Aorta (tissue), 5 donors: ENCODE measurements around the gene C8A. TPM values are rescaled to one million over a fixed set of nuclear protein-coding genes. Genes with fewer than 3 reads are reported as not detected.

Source experiments
- ATAC-seq: fragments of 200-7000 bp; cut with Tn5 transposase; one replicate; pipeline ENCODE4 v1.9.1; 2022; ENCODE audit warnings: moderate library complexity; ENCODE audit not compliant: low FRiP score
- DNase-seq, 2 donors: peaks; one replicate each; pipeline ENCODE4 v3.0.0-alpha.2; 2020
- H3K27ac ChIP-seq, 2 donors: one replicate each; pipeline ENCODE4 v1.5.1; 2013; ENCODE audit warnings: low read length in 2 of 2, mild to moderate bottlenecking in 2 of 2, moderate library complexity in 2 of 2, control low read depth in 1 of 2, inconsistent platforms in 1 of 2, low read depth in 1 of 2
- H3K27me3 ChIP-seq, 2 donors: one replicate each; pipeline ENCODE4 v1.6.1; 2013; ENCODE audit warnings: control low read depth in 1 of 2, low read length in 1 of 2, mild to moderate bottlenecking in 1 of 2, moderate library complexity in 1 of 2; ENCODE audit not compliant: insufficient read depth in 2 of 2, control insufficient read depth in 1 of 2
- H3K36me3 ChIP-seq, 2 donors: one replicate each; pipeline ENCODE4 v1.6.1; 2013; ENCODE audit warnings: control low read depth in 1 of 2, low read length in 1 of 2, mild to moderate bottlenecking in 1 of 2; ENCODE audit not compliant: insufficient read depth in 2 of 2, control insufficient read depth in 1 of 2
- H3K4me1 ChIP-seq, 2 donors: one replicate each; pipeline ENCODE4 v1.6.1; 2013; ENCODE audit warnings: low read length in 2 of 2, control low read depth in 1 of 2, mild to moderate bottlenecking in 1 of 2, moderate library complexity in 1 of 2; ENCODE audit not compliant: insufficient read depth in 2 of 2, control insufficient read depth in 1 of 2
- H3K4me3 ChIP-seq, 2 donors: one replicate each; pipeline ENCODE4 v1.5.1; 2013; ENCODE audit warnings: low read length in 2 of 2, control low read depth in 1 of 2, mild to moderate bottlenecking in 1 of 2
- H3K9me3 ChIP-seq: one replicate; pipeline ENCODE4 v1.6.1; 2013; ENCODE audit warnings: mild to moderate bottlenecking, low read length; ENCODE audit not compliant: control insufficient read depth
- WGBS, 2 donors: extraction: QIAGEN DNeasy Blood & Tissue Kit; methylation state at CpG; one replicate each; pipeline ENCODE4 v1.1.7; 2013; 5-methylcytosine and 5-hydroxymethylcytosine counted together
- intact Hi-C, 2 donors: fragments of 100-400 bp; cut with DNase I; formaldehyde crosslinking; loops; one replicate each; pipeline versions ENCODE4 v1.14.2 to v1.15.0; 2022
- polyA plus RNA-seq, 2 donors: library from polyadenylated mRNA; stranded (reverse); fragments of 200-250 nt; gene quantifications; one replicate each; pipeline ENCODE4 v1.2.3, GENCODE V29; 2013
- total RNA-seq, 2 donors: library from RNA; stranded (reverse); fragmentation: NEBNext Ultra II Directional; extraction: Animal tissue kit (Norgen Biotek cat#: 25700); gene quantifications; one replicate each; pipeline ENCODE4 v1.2.1, GENCODE V29; 2021
- donor health status: healthy with polysubstance abuse.
- donor health status: Bipolar disorder and iron deficiency.
- donor health status: DM: no; HTN: no; CAD: no.
- donor health status: DM: no; HTN: no; CAD: no.
- donor health status: DM: yes; HTN: yes; CAD: no.

Gene C8A
- total and polyA plus RNA-seq, 4 donors: not detected

DNA sequence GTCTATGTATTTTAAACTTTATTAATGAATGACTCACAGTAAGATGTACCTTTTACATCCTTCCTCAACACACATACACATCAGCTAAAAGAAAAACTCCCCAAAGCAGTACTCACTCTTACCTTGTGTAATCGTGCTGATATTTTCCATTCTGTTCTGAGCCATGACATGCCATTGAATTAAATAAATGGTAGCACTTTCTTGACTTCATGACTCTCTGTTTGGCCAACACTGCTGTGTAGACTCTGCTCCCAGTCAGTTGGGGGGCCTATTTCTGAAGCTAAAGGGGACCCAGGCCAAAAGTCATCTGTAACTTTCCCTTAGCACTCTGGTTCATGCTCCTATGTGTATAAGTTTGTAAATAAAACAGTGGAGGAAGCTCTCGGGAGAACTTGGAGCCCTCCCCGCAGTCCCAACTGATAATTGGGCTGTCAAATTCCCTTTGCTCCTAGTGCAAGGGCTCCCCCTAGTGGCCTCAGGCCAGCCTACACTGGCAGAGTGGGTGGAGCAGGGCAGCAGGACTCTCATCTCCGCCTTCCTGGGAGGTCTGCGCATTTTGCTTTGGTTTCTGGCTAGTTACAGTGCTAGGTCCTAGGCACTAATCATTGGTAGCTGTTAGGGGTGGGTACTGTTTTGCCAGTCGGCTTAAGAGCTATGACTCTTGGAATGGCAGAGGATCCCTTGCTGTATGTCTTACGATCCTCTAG lies 33.7 kb upstream of the C8A start:
- H3K27ac ChIP-seq: no peak overlapping the region
- no peaks in the 10 kb centered on the region for H3K9me3 ChIP-seq
- intact Hi-C loops: loop anchor here in 1 of 2 donors (10.0 kb wide), 2 partner anchors 1536 to 1686 kb away; no protein-coding TSS in a partner anchor
- peaks cover 0 to 3% of the 10 kb centered on the region in 2 donors for H3K27me3 ChIP-seq
- H3K4me1 ChIP-seq: no peaks in the 10 kb centered on the region
- ATAC-seq (peak; percentile 65), DNase-seq (peak; percentile 77 to 91)
- no peak overlapping the region for H3K4me3 ChIP-seq
- no peaks in the 10 kb centered on the region for H3K36me3 ChIP-seq
- 23 to 24% methylated on average over 7 of the region's 7 CpGs for WGBS, 2 donors

DNA sequence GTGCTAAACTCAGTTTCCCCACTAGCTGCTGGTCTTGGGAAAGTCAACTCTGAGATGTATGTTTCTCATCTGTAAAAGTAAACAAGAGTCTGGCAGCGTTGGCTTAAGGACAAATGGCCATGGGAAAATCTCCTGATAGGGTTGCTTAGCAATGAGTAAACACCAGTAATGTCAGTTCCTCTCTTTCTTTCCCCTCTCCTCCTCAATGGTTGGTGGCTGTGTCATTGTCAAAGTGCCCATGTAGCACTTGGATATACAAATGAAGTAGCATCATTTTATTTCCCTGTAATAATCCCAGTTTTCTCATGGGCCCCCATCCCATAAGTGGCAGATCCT lies 33.2 kb upstream of the C8A start:
- ATAC-seq (no peak), DNase-seq (no peak)
- Histone ChIP-seq H3K9me3 (no peaks in the 10 kb centered on the region), H3K27ac (no peak overlapping the region), H3K36me3 (no peaks in the 10 kb centered on the region), H3K27me3 (peaks cover 0 to 3% of the 10 kb centered on the region in 2 donors), H3K4me1 (no peaks in the 10 kb centered on the region), H3K4me3 (no peak overlapping the region)
- WGBS, 2 donors: 1 to 3% methylated on average over 1 of the region's 1 CpG
- intact Hi-C loops: loop anchor here in 1 of 2 donors (10.0 kb wide), 2 partner anchors 1537 to 1687 kb away; no protein-coding TSS in a partner anchor

DNA sequence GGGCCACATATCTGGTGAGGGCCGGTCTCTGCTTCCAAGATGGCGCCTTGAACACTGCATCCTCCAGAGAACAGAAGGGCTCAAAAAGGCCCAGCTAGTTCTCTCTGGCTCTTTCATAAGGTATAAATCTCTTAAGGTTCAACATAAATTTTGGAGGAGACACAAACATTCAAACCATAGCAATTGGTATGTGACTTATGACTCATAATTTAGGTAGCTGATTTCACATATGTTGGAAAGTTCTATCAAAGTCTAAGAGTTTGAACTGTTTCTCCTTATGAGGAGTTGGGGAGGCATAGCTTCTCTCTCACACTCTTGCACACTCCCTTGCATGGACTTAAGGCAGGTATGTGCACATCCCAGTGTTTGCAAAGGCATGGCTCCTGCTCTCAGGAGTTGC lies 30.3 kb upstream of the C8A start:
- Histone ChIP-seq H3K27ac (no peak overlapping the region), H3K27me3 (peaks cover 0 to 3% of the 10 kb centered on the region in 2 donors), H3K9me3 (no peaks in the 10 kb centered on the region), H3K4me3 (no peak overlapping the region), H3K36me3 (no peaks in the 10 kb centered on the region), H3K4me1 (no peaks in the 10 kb centered on the region)
- intact Hi-C loops: loop anchor here in 1 of 2 donors (10.0 kb wide), 2 partner anchors 1539 to 1689 kb away; no protein-coding TSS in a partner anchor
- ATAC-seq (no peak), DNase-seq (no peak)
- WGBS, 2 donors: 73 to 90% methylated on average over 2 of the region's 2 CpGs

DNA sequence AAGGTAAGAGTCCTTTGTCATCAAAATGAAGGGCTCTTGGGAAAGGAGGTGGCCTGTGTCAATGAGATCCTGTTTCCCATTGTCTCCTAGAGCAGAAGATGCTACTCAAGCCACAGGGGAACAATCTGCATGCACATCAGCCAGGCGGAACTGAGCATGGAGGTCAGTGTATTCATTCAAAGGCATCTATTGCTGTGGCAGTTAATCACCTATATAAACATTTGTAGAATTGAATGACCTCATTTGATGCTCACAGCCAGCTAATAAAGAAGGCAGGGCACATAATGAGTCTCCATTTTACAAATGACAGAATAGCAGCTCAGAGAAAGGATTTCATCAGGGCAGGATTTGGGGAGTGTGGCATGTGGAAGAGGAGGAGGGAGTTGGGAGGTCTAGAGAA lies 29.7 kb upstream of the C8A start:
- 87 to 93% methylated on average over 1 of the region's 1 CpG for WGBS, 2 donors
- Histone ChIP-seq H3K9me3 (no peaks in the 10 kb centered on the region), H3K4me3 (no peak overlapping the region), H3K27me3 (peaks cover 0 to 3% of the 10 kb centered on the region in 2 donors), H3K36me3 (no peaks in the 10 kb centered on the region), H3K4me1 (no peaks in the 10 kb centered on the region), H3K27ac (no peak overlapping the region)
- ATAC-seq (no peak), DNase-seq (no peak)
- intact Hi-C loops: loop anchor here in 1 of 2 donors (10.0 kb wide), 2 partner anchors 1540 to 1690 kb away; no protein-coding TSS in a partner anchor

DNA sequence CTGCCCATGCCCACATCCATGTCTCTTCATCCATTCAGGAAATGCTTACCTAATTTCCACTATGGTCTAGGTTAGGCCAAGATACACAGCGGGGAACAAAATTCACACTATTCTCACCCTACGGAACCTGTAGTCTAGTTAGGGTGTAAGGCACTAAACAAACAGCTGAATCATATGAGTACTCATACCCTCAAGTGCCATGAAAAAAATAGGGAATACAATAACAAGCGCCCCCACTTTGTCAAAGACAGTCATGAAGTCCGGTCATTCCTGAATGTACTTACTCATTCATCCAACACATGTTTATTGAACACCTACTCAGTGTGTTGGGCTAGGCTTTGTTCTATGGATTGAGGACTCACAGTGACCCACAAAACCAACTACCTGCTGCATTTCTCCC lies 29.2 kb upstream of the C8A start:
- WGBS, 2 donors: 68 to 83% methylated on average over 4 of the region's 4 CpGs

DNA sequence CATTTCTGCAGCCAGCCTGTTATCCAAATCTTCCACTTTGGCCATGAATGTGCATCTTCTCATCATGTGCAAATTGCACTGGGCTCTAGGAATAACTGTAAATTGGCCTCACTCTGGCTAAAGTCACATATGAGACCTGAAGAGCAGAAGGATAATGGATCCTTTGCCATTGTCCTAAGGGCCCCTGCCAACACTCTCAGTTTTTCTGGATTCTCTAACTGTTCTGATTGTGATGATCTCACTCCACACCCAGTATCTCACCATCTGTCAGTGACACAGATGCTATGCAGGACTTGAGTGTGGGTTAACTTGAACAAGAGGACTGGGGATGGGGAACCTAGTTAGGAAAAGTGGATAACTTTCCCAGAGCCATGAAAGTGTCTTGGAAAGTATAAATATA lies 26.9 kb upstream of the C8A start:
- H3K4me3 ChIP-seq: no peak overlapping the region
- DNase-seq (no peak), ATAC-seq (no peak)
- H3K9me3 ChIP-seq: no peaks in the 10 kb centered on the region
- intact Hi-C loops: loop anchor here in 1 of 2 donors (10.0 kb wide), 2 partner anchors 1543 to 1693 kb away; no protein-coding TSS in a partner anchor
- peaks cover 0 to 1% of the 10 kb centered on the region in 2 donors for H3K4me1 ChIP-seq
- H3K27ac ChIP-seq: no peak overlapping the region
- H3K36me3 ChIP-seq: no peaks in the 10 kb centered on the region
- H3K27me3 ChIP-seq: peaks cover 0 to 3% of the 10 kb centered on the region in 2 donors

More for the DNA sequence above, 29.2 kb upstream of the C8A start:
- Histone ChIP-seq H3K27me3 (peaks cover 0 to 3% of the 10 kb centered on the region in 2 donors), H3K4me3 (no peak overlapping the region), H3K36me3 (no peaks in the 10 kb centered on the region), H3K9me3 (no peaks in the 10 kb centered on the region), H3K27ac (no peak overlapping the region), H3K4me1 (no peaks in the 10 kb centered on the region)
- intact Hi-C loops: loop anchor here in 1 of 2 donors (10.0 kb wide), 2 partner anchors 1541 to 1691 kb away; no protein-coding TSS in a partner anchor
- no peak for ATAC-seq
- DNase-seq: no peak

DNA sequence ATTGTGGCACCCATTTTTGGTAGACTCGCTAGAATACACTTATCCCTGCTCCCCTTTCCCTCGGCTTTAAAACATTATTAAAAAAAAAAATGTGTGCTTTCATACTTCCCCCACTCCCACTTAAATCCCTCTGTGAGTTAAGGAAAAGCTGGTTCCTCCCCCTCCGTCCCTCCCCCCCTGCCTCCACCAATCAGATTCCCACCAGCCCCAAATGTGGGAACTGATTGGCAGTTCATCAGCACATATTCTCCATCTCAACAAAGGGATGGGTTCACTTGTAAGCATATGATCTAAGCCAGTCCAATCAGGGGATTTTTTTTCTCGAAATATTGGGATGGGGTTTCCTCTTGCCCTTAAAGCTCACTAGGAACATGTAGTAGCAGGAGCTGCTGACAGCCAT lies 24.5 kb upstream of the C8A start:
- WGBS, 2 donors: 75 to 78% methylated on average over 4 of the region's 4 CpGs
- Histone ChIP-seq H3K36me3 (no peaks in the 10 kb centered on the region), H3K4me3 (no peak overlapping the region), H3K4me1 (peaks cover 0 to 3% of the 10 kb centered on the region in 2 donors), H3K27ac (no peak overlapping the region), H3K9me3 (no peaks in the 10 kb centered on the region), H3K27me3 (no peaks in the 10 kb centered on the region)
- DNase-seq: no peak
- no peak for ATAC-seq
- intact Hi-C loops: loop anchor here (10.0 kb wide), 2 partner anchors 1215 to 1325 kb away; no protein-coding TSS in a partner anchor

DNA sequence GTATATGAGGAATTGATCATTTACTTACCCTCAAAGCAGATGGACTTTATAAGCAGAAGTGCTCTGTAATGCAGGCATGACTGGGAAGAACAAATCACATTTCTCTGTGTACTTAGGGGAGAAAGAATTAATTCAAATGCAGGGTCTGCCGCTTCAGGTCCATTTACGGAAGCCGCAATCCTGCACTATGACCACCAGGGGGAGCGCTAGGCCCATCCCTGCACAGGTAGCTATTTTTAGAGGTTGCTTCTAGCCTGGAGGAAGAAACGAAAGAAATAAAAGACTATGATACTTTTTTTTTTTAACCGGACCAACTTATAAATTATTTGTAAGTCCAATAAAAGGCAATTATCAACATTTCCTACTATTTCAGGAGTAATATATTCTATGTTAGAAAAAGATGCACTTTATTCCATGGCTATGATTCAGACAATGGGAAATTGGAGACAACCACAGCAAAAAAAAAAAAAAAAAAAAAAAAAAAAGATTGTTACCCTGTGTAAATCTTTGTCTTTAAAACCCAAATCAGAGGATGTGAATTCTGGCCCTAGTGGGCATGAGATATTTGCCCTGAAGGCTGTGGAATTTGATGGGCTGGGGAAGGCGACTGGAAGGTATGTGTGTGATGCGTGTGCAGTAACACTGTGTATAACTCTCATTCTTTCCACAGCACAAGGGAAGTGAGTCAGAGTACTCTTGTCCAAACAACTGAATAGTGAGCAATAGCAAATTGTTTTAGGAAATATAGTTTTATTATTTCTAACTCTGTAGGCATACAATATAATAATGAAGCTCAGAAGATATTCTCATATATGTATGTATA lies 22.5 kb upstream of the C8A start:
- Histone ChIP-seq H3K4me1 (peaks cover 0 to 3% of the 10 kb centered on the region in 2 donors), H3K36me3 (no peaks in the 10 kb centered on the region), H3K4me3 (no peak overlapping the region), H3K27me3 (no peaks in the 10 kb centered on the region), H3K27ac (no peak overlapping the region), H3K9me3 (no peaks in the 10 kb centered on the region)
- peak; percentile 64 to 82 for DNase-seq
- intact Hi-C loops: loop anchor here (10.0 kb wide), 2 partner anchors 1213 to 1323 kb away; no protein-coding TSS in a partner anchor
- ATAC-seq: peak; percentile 87
- WGBS, 2 donors: 2 to 3% methylated on average over 8 of the region's 8 CpGs
